Omental fat pad (tissue), 4 donors: ENCODE measurements around the gene TP53I11. TPM values are rescaled to one million over a fixed set of nuclear protein-coding genes. Genes with fewer than 3 reads are reported as not detected.

Source experiments
- ATAC-seq: fragments of 150-250 bp; one replicate; pipeline ENCODE4 v1.9.1; 2016; ENCODE audit warnings: mild to moderate bottlenecking, moderate library complexity; ENCODE audit not compliant: low FRiP score
- DNase-seq: peaks from one replicate; pipeline ENCODE4 v3.0.0-alpha.2; 2019; ENCODE audit warnings: low spot score
- total RNA-seq, 4 donors: library from RNA; depleted of rRNA; stranded (reverse); fragments of >200 nt; gene quantifications; one replicate each; pipeline ENCODE4 v1.1.0, GENCODE V29; 2016
- TF ChIP-seq, protein P1 (sequence below), 3 donors: fragments of 450-650 bp; IDR thresholded peaks; one replicate each; pipeline ENCODE4 v1.5.1; 2016 to 2017; ENCODE audit warnings: antibody characterized with exemption in 3 of 3, mild to moderate bottlenecking in 3 of 3, moderate library complexity in 2 of 3

TP53I11 gene
- total RNA-seq, 4 donors from 2014 or later: 64.4 to 175 (median 99.1) TPM

DNA sequence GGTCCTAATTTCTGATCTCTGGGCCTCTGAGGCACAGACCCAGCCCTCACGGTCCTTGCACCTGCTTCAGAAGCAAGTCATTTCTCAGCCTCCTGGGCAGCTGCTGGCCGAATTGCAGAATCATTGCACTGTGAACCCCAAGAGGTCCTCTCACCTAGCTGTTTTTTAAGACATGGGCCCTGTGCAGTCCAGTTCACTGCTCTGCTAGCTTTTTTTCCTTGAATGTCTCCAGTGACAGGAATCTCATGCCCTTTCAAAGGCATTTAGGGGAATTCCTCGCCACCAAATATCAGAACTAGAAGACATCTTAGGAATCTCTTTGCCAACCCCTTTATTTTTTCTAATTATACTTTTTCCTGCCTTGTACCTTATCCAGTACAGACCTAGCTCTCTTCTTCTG, 35.6 kb upstream of the TP53I11 start:
- TF ChIP-seq, protein P1, sequence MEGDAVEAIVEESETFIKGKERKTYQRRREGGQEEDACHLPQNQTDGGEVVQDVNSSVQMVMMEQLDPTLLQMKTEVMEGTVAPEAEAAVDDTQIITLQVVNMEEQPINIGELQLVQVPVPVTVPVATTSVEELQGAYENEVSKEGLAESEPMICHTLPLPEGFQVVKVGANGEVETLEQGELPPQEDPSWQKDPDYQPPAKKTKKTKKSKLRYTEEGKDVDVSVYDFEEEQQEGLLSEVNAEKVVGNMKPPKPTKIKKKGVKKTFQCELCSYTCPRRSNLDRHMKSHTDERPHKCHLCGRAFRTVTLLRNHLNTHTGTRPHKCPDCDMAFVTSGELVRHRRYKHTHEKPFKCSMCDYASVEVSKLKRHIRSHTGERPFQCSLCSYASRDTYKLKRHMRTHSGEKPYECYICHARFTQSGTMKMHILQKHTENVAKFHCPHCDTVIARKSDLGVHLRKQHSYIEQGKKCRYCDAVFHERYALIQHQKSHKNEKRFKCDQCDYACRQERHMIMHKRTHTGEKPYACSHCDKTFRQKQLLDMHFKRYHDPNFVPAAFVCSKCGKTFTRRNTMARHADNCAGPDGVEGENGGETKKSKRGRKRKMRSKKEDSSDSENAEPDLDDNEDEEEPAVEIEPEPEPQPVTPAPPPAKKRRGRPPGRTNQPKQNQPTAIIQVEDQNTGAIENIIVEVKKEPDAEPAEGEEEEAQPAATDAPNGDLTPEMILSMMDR (IDR thresholded peaks at IDR 0.05): no peak
- ATAC-seq (no peak), DNase-seq (no peak)

DNA sequence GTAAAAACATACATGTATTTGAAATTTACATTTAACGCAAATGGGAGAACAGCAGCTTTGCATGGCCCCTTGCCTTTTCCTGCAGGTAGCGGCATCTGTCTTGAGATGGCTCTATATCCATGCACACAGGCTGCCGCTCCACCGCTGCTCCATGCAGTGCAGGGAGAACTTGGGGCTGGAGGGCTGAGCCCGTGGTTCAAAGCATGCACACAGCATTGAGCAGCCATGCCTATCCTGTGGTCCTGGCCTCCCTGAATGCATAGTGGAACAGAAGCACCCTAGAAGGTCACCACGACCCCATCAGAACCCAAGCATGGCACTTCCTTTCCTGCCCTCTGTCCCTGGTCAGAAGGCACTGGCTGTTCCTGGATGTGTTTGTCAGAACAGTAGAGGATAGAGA, 35.0 kb upstream of the TP53I11 start:
- ATAC-seq: no peak
- TF ChIP-seq, protein P1 (IDR thresholded peaks at IDR 0.05): no peak
- DNase-seq: no peak

- DNase-seq (no peak), ATAC-seq (no peak)
- TF ChIP-seq, protein P1 (IDR thresholded peaks at IDR 0.05): no peak
Observed at GRCh38 chr11:44983786-44984185, 33.1 kb upstream of the TP53I11 start.

- TF ChIP-seq, protein P1 (IDR thresholded peaks at IDR 0.05): no peak
- DNase-seq (no peak), ATAC-seq (no peak)
Observed at GRCh38 chr11:44982496-44983062, 31.9 kb upstream of the TP53I11 start.

DNA sequence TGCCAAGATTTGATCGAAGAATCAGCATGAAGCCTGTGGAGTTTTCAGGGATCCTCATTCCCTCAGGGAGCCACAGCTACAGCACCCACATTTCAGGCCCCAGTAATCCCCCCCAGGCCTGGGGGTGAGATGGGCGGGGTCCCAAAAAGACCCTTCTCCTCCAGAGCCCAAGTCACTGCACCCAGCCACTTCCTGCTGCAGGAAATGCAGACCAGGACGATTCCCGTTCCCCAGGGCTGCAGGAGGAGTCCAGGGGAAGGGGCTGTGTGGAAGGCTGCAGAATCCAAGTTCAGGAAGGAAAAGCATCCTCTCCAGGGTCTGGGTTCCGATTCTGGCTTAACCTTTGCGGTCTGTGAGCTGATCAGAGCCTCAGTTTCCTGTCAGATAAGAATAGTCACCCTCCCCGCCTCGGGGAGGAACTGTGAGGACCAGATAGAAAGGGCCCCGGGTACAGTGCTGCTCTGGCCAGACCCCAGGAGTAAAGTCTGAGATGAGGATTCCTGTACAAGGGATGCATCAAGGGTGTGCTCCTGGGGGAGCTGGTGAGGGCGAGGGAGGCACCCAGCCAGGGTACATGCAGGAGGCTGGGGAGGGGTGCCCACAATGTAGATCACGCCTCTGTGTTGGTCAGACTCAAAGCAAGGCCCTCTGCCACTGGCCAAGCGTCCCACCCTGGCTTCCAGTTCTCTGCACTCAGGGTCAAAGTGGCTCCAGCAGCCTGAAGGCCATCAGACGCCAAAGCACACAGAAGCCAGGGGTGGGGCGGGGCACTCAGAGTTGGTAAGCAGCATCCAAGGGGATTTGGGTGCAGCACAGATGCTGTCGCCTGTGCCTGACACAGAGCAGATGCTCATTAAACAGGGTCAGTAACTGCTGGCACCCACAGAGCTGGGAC, 30.1 kb upstream of the TP53I11 start:
- ATAC-seq (no peak), DNase-seq (no peak)
- TF ChIP-seq, protein P1 (IDR thresholded peaks at IDR 0.05): no peak

- DNase-seq (no peak), ATAC-seq (no peak)
- TF ChIP-seq, protein P1 (IDR thresholded peaks at IDR 0.05): no peak
Observed at GRCh38 chr11:44979543-44980399, 29.1 kb upstream of the TP53I11 start.
